HG02610 (cell line): ENCODE results near the gene TES.

Source experiments
- ATAC-seq: cut with Tn5 transposase; IDR thresholded peaks from one replicate; pipeline ENCODE4 v1.9.1; 2021; ENCODE audit warnings: mild to moderate bottlenecking, moderate library complexity; ENCODE audit not compliant: unreplicated experiment

TES gene

DNA sequence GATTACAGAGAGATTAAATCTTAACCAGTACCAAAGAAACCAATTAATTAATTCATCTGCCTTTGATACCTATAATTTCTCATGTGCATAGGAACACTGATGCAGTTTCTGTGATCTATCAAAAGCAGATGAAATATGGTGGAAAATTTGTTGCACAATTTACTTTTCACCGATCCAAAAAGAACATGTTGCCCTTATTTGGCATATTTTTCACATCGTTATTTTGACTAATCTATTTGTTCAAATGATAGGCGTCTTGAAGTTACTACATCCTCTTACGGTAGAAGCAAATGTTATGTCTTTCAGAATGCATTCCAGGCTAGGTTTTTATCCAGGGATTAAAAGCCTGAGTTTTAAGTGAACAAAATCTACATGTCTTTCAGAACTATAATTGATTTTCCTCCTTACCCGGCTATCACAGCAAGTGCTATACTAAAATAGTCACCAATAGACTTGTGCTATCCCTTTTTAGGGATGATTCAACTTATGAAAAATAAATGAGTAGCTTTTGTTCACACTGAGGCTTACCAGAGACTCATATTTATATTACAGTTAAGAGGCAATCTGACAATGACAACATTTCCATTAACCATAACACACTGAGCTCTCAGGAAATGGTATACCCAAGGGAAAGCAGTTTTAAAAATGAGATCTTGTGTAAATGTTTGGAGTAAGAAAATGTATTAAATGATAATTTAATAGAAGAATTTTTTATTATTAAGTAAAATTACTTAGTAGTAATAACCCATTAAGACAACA lies 16.8 kb upstream of the TES start:
- ATAC-seq = no peak

DNA sequence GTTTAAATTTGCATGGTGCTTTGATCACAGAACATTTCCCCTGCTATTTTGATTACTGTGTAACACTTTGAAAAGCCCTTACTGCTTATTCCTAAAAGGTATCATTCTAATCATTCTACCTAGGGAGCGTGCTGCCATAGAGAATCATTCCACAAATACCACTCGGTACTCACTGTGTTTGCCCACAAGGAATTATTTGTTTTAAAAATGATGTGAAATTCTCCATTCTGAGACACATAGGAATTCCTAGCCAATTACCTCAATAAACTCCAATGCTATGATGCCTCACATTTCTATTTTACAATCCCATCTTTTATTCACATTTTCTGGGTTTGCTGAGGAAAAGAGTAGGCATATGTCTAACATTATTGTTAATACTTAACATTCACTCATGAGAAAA lies 16.2 kb upstream of the TES start:
- ATAC-seq = no peak

DNA sequence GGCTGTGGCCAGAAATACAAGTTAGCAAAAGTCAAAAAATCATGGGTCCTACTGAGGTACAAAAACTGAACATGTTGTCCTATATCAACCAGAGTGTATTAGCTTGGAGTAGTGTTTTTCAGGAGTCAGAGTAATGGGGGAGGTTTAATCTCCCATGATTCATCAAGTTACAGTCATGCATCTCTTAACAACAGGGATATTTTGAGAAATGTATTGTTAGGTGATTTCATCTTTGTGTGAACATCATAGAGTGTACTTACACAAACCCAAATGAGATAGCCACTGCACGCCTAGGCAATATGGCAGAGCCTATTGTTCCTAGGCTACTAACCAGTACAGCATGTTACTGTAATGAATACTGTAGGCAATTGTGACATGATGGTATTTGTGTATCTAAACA lies 14.9 kb upstream of the TES start:
- no peak for ATAC-seq

- ATAC-seq = no peak
Measured at GRCh38 chr7:116196947-116197346, 13.4 kb upstream of the TES start.

DNA sequence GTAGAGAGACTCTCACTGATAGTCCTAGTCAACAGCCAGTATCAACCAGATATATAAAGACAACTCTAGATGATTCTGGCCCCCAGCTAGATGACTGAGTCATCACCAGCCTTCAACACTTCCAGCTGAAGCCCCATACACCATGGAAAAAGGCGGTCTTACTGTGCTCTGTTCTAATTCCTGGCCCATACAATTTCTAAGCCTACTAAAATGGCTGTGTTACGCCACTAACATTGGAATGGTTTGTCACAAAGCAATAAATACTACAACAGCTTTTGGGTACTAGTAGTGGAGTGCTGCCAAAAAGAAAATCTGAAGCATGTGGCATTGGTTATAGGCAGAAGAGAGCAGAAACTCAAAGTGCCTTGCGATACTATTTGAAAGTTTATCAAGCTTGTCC lies 13.0 kb upstream of the TES start:
- ATAC-seq = no peak

DNA sequence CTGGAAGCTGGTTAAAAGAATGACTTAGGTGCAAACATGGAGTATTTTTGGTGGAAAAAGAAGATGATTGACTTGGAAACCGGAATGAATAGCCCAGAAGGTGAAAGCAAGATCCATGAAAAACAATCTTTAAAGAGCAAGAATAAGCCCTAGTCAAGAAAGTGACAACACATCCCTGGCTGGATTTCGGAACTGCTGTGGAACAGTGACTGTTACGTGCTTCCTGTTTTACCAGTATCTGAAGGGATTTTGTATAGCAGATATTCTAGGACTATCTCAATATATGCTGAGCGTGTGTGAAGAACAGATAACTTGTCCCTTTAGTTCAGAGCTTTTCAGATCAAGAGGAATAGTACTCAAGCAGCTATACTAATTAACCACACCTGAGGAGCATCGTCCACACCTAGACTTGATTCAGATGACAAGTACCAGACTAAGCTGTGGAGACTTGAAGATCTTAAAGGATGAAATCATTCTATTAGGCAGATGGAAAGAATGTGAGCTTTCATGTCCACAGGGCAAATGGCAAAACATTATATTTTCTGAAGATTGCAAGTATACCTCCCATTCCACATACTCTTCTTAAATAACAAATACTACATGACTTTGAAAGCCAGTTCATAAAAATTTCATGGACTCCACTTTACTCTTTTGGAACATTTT lies 11.5 kb upstream of the TES start:
- no peak for ATAC-seq

- ATAC-seq = no peak
Measured at GRCh38 chr7:116200963-116201362, 9.4 kb upstream of the TES start.

DNA sequence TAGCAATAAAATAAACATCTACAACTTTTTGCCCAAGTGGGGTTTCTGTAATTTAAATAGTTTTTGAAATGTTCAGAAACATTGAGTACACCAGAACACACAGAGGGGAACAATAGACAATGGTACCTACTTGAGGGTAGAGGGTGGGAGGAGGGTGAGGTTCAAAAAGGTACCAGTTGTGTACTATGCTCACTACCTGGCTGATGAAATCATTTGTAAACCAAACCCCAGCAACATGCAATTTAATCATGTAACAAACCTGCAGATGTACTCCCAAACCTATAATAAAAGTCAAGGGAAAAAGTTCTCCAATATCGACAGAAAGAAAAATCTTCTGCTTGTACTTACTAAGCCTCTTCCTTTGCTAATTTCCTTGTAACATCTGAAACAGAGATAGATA lies 4.2 kb upstream of the TES start:
- ATAC-seq = no peak

GRCh38 chr7:116208919-116209318 lies 1.4 kb upstream of the TES start:
- ATAC-seq = no peak

- no peak for ATAC-seq
Measured at GRCh38 chr7:116209561-116210070, 723 bp upstream of the TES start.

- ATAC-seq = peak; percentile 73
Measured at GRCh38 chr7:116211006-116211912, 920 bp downstream of the TES start.

DNA sequence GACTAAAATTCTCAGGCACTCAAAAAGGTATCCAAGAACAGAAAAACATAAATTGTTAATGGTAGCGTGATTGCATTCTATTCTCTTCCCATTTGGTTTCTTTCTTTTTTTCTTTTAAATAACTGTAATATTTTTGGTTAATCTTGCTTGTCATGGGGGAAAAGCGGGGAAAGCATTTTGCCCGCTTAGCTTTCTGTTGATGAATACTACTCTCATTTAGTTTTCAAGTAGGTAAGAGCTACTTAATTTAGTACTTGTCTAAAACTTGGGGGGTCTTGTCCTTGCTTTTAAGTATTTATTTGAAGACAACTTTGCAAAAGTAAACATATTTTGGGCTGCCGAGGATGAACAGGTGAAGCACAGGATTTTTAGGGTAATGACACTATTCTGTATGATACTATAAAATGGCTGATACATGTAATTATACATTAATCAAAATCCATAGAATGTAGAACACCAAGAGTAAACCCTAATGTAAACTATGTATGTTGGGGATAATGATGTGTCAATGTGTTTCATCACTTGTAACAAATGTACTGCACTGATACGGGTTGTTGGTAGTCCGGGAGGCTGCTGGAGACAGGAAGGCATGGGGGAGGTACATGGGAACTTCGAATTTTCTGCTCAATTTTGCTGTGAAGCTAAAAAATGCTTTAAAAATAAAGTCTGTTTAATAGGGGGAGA lies 1.7 kb downstream of the TES start:
- ATAC-seq = no peak

DNA sequence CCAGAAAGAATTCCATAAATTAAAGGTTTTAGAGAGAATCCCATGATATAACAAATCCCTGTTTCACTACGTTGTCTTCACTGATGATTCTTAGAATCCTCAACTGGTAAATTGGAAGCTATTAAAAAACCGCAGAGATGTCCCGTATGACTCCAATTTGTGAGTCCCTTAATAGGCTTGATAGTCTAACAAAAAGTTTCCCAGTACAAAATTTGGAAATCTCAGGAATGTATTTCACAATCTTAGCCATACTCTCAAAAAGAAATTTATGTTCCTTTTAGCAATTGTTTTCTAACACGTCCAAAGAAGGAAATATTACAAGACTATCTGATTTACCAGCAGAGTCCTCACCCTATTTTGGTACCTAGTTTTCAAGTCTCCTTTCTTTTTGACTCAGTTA lies 2.5 kb downstream of the TES start:
- no peak for ATAC-seq

GRCh38 chr7:116213361-116214130 lies 3.2 kb downstream of the TES start:
- ATAC-seq = no peak

DNA sequence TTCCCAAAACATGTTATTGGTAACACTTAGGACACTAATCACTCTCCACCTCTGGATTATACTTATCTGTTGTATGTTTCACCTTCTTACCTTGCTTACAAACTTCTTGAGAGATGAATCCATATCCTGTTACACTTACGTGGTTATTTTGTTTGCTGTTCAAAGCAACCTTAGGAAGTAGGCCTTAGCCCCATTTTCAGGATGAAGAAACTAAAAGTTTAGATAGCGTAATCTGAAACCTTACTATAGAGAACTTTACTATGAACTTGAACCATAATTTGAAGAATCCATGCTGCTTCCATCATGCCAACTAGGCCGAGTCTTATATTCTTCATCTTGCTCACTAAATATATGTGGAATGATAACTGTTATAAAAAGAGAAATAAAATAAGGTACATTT lies 4.6 kb downstream of the TES start:
- no peak for ATAC-seq

- ATAC-seq = no peak
Measured at GRCh38 chr7:116215551-116215950, 5.2 kb downstream of the TES start.

DNA sequence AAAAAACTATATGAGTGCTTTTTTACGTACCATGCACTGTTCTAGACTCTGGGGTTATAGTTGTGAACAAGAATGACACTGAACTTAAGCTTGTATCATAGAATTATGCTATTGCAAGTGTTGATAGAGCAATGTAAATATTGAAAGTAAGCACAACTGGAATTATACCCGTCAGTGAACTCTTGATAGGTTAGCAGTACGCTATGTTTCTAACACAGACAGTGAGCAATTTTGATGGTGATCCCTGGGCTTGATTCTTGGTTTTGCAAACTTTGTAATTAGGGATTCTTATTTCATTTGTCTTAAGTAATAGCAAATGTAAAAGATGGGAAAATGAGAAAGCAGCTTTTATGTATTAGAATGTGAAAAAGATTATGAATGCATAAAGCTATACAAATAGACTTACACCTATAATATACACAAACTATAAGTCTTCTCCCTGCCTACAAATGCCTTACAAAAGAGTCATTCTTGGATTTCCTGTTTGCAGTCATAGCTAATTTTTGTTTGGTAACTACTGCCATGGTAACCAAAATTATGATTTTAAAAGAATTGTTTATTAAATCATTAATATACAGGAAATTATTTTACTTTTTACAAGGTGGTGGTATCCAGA lies 6.7 kb downstream of the TES start:
- no peak for ATAC-seq

- ATAC-seq = no peak
Measured at GRCh38 chr7:116218051-116218645, 7.8 kb downstream of the TES start.

- no peak for ATAC-seq
Measured at GRCh38 chr7:116218747-116219146, 8.4 kb downstream of the TES start.
